ENCODE data around the gene LRRC2.

- no peak for TF ChIP-seq POLR2A (IDR thresholded peaks at IDR 0.05)
- TF ChIP-seq, protein P1, sequence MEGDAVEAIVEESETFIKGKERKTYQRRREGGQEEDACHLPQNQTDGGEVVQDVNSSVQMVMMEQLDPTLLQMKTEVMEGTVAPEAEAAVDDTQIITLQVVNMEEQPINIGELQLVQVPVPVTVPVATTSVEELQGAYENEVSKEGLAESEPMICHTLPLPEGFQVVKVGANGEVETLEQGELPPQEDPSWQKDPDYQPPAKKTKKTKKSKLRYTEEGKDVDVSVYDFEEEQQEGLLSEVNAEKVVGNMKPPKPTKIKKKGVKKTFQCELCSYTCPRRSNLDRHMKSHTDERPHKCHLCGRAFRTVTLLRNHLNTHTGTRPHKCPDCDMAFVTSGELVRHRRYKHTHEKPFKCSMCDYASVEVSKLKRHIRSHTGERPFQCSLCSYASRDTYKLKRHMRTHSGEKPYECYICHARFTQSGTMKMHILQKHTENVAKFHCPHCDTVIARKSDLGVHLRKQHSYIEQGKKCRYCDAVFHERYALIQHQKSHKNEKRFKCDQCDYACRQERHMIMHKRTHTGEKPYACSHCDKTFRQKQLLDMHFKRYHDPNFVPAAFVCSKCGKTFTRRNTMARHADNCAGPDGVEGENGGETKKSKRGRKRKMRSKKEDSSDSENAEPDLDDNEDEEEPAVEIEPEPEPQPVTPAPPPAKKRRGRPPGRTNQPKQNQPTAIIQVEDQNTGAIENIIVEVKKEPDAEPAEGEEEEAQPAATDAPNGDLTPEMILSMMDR (IDR thresholded peaks at IDR 0.05), result no peak
Observed at GRCh38 chr3:46484911-46485778, 81.0 kb downstream of the LRRC2 start.
